Measurements from ENCODE around the gene CUL5.

- no peak for TF ChIP-seq REST (IDR thresholded peaks at IDR 0.05)
- no peak for TF ChIP-seq CTCF (IDR thresholded peaks at IDR 0.05)
- no peak for TF ChIP-seq TP53 (CRISPR knock-in tag; IDR thresholded peaks at IDR 0.05)
- no peak for TF ChIP-seq CEBPB (IDR thresholded peaks at IDR 0.05)
- TF ChIP-seq USF2 (IDR thresholded peaks at IDR 0.05): no peak
- no peak for TF ChIP-seq EP300 (IDR thresholded peaks at IDR 0.05)
These were observed 61.2 kb downstream of the CUL5 start for GRCh38 chr11:108069947-108070346.

Measured in A549 (cell line).